A673 (cell line): Measurements from ENCODE around the gene SHISA4.

Experiments
- CTCF ChIP-seq: fragments of 300-800, 200-600 bp; sonication (generic); conservative IDR thresholded peaks from 2 replicates; pipeline ENCODE4 v1.5.1; 2017; ENCODE audit warnings: low read depth, mild to moderate bottlenecking, antibody characterized with exemption, low read length, moderate library complexity, mixed read lengths
- EZH2 ChIP-seq: fragments of 200-600 bp; sonication (generic); IDR thresholded peaks from 2 replicates; pipeline ENCODE4 v1.6.1; 2017; ENCODE audit warnings: borderline replicate concordance, low read depth, mild to moderate bottlenecking, mixed read lengths, antibody characterized with exemption, low read length; ENCODE audit not compliant: poor library complexity, severe bottlenecking

GRCh38 chr1:201847150-201847549, 41.5 kb upstream of the SHISA4 start:
- TF ChIP-seq CTCF: no peak
- TF ChIP-seq EZH2: no peak
